RPMI7951 (cell line): ENCODE results near the gene RSRP1. TPM values are rescaled to one million over a fixed set of nuclear protein-coding genes. Genes with fewer than 3 reads are reported as not detected.
A peak's percentile ranks its signal among the peaks of the same experiment; 100 is the strongest.

Source experiments
- DNase-seq: peaks from one replicate; pipeline ENCODE4 v3.0.0-alpha.2; 2012; ENCODE audit warnings: low read depth
- total RNA-seq: library from RNA; depleted of rRNA; stranded (reverse); fragments of >200 nt; shearing (Covaris generic); gene quantifications from 2 replicates; pipeline ENCODE4 v1.2.3, GENCODE V29; 2014

The RSRP1 gene
- total RNA-seq, 1 experiment from 2014 or later: 57.9 TPM

DNA sequence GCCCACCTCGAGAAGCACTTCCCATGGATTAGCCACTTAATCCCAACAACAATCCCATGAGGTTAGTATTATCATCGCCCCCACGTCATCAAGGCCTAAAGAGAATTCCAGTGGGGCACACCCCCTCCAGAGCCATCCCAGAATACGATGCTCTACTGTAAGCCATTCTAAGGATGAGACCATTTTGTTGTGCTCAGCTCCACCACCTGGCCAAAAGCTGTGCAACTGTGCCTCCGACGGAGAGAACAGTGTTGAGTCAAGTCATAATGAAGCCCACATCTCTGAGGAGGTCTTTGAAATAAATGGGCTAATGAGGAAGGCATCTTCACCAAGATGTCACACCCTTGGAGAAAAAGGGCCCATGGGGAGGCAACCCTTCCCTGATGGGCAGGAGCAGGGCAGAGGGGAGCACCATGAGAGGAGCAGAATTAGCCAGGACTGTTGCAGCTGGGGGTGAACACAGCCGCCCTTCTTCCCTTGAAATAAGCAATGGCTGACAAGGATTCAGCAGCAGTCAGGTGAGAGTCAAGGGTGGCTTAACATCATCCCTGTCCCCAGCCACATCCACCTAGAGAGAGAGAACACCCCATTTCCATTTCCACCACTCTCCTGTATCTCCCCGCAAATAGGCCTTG, 29.5 kb downstream of the RSRP1 start:
- no peak for DNase-seq

DNA sequence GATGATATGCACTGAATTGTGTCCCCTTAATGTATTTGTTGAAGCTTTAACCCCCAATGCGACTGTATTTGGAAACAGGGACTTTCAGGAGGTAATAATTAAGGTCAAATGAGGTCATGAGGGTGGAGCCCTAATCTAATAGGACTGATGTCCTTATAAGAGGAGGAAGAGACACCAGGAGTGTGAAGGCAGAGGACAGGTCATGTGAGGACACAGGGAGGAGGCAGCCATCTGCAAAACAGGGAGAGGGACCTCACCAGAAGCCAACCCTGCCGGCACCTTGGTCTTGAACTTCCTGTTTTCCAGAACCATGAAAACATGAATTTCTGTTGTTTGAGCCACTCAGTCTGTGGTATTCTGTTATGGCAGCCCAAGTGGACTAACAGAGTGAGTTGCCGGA, 30.2 kb downstream of the RSRP1 start:
- no peak for DNase-seq

GRCh38 chr1:25216123-25216522, 31.1 kb downstream of the RSRP1 start:
- no peak for DNase-seq

- no peak for DNase-seq
Measured at GRCh38 chr1:25212725-25213124, 34.5 kb downstream of the RSRP1 start.

- DNase-seq: no peak
Measured at GRCh38 chr1:25210728-25211127, 36.5 kb downstream of the RSRP1 start.

- no peak for DNase-seq
Measured at GRCh38 chr1:25209516-25209915, 37.7 kb downstream of the RSRP1 start.

DNA sequence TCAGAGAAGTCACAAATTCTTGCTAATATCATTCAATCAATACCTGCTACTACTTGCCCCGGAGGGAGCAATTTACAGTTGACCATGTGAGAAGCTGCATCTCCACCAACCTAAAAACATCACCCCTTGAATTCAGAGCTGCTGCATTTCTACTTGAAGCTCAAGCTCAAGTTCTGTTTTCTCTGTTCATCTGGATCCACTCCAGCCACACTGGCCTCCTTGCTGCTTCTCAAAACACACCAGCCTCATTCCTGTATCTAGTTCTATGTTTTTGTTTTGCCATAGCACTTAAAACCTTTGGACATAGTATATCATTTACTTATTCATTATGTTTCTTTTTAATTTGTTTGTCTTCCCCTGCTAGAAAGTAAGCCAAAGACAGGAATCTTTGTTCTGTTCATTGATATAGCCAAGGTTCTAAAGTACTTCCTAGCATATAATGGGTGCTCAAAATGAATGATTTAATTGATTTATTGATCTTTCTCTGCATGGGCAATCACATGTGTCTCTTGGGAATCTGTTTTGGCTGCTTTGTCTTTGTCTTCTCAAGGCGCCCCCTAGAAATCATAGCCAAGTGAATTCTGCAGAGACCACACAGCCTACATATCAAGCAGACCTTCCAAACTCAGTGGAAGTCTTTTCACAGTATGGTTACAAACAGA, 38.6 kb downstream of the RSRP1 start:
- no peak for DNase-seq

GRCh38 chr1:25208092-25208491, 39.2 kb downstream of the RSRP1 start:
- DNase-seq: no peak

DNA sequence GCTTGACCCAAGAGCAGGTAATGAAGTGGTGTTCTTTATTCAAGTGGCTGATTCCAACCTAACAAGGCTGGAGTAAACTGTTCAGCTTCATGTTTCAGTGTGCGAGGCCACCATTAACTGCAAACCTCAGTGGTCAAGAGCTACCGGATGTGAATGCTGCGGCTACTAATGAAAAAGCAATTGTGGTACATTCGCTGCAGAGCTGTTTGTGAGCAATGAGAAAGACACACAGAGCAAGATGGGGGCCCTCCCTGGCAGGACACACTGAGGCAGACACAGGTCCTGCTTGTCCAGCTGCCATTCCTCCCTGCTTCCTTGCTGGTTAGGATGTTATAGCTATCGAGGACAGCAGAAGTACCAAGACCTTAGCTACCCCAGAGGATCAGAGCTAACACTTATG, 41.1 kb downstream of the RSRP1 start:
- DNase-seq: no peak

GRCh38 chr1:25205786-25206185, 41.5 kb downstream of the RSRP1 start:
- DNase-seq: no peak

GRCh38 chr1:25204797-25205480, 42.3 kb downstream of the RSRP1 start:
- peak; percentile 53 for DNase-seq

GRCh38 chr1:25201006-25201405, 46.2 kb downstream of the RSRP1 start:
- no peak for DNase-seq

GRCh38 chr1:25199819-25200620, 47.2 kb downstream of the RSRP1 start:
- no peak for DNase-seq

DNA sequence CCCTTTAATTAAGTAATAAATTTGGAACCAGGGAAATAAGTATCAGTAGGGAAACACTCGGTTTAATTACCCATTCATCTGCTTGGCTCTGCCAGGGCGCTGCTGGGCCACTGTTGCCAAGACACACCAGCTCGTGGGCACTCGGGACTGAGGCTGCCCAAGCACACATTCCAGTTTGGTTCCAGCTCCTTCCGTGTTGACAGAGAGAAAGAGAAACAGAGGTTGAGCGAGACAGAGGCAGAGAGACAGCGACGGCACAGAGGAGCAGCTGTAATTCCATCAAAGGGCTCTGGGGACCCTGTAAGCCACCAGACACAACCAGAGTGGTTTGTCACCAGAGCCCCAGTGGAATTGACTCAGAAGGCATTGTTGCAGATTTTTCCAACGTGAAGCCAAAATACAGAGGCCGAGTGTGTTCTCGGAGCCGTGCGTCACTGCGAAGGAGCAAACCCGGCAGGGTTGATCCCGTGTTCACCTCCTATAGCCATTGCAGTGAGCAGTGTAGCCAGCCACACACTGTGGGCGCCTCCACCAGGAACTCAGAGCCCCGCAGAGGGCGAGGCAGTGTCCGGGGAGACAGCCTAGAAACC, 48.5 kb downstream of the RSRP1 start:
- peak; percentile 46 for DNase-seq

DNA sequence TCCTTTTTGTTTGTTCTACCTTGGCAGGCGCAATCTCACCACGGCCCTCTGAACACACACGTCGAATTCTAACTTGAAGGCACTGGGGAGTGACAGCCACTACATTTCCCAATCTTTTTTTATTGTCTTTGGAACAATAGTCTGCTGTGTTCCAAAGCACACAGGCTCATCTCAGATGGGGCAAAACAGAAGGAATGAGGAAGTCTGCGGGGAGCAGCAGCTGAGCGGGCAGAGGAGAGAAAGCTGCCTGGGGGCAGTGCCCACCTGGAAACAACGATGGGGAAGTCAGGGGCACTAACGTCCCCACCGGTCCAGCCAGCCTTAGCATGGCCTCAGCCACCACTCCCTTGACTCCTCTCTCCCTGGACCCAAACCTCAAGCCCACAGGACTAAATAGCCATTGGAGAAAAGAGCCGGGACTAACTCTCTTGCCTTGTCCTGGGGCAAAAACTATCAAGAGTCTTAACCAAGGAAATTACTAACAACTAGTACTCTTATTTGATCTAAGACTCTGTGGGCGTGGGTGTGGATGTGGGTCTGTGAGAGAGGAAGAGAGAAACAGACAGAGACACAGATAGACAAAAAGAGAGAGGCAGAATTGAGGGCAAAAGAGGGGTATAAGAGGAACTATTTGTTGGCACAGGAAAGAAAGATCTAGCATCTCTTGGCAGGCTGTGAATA, 49.1 kb downstream of the RSRP1 start:
- peak; percentile 22 for DNase-seq

- DNase-seq: no peak
Measured at GRCh38 chr1:25197235-25197975, 49.8 kb downstream of the RSRP1 start.

GRCh38 chr1:25196830-25197229, 50.4 kb downstream of the RSRP1 start:
- DNase-seq: no peak

GRCh38 chr1:25195835-25196234, 51.4 kb downstream of the RSRP1 start:
- no peak for DNase-seq

DNA sequence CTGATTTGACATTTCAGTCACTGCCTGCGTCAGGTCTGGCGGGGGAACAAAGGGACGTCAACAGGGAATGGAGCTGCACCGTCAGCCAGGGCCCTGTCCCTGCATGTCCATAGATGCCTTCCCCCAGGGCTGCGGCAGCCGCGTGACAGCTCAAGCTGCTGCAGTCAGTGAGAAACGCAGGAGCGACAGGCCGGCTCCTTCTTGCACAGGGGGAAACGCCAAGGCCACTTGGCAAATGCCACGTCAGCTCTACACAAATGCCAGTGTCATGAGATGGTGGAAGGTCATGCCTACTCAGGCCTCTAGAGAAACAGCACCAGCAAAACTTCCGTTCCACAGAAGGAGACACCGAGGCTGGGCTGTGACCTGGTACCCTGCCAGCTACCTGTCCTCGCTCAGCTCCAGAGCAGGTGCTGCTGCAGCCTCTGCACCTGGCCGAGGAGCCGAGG, 52.7 kb downstream of the RSRP1 start:
- no peak for DNase-seq

- no peak for DNase-seq
Measured at GRCh38 chr1:25194054-25194453, 53.2 kb downstream of the RSRP1 start.

DNA sequence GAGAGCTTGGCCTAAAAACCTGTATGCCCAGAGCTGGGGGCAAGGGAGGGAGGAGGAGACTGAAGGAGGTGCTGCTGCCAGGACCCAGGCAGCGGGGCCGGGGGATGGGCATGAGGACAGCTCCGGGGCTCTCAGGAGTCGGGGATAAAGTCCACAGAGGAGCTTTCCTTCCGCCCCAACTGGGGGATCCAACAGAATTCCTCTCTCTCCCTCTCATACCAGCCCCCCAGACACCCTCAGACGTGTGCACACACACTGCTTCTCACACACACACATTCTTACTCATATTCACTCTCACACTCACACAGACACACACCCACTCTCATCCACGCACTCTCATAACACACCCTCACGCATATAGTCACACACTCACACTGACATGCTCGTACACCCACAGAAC, 54.0 kb downstream of the RSRP1 start:
- no peak for DNase-seq
